ENCODE measurements around the gene WWOX.
A peak's percentile ranks its signal among the peaks of the same experiment; 100 is the strongest.

The WWOX gene

DNA sequence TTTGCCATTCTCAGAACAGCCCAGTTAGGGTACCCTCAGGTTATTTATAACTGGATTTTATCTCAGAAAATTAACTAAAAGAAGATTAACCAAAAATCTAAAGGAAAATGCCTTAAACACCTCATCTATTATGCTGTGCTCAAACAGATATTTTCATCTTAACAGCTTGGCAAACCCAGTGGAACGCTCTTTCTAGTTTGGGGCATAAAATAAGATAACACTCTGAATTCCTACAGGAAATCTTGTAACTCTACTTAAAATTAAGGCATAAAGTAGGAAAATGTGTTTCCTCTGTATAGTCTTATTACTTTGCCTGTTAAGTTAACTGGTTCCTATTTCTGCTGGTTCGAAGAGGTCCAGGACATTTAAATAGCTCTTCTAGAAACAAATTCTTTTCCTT, 777.2 kb downstream of the WWOX start:
- no peak for DNase-seq (ENCODE audit: insufficient read length, low spot score)
- TF ChIP-seq POLR2A (IDR thresholded peaks at IDR 0.05; ENCODE audit: low read depth, low read length) (no peak), TAF1 (IDR thresholded peaks at IDR 0.05; ENCODE audit: low read depth, low read length) (no peak), POLR2AphosphoS5 (IDR thresholded peaks at IDR 0.05; ENCODE audit: low read depth, low read length) (no peak), PAX5 (IDR thresholded peaks at IDR 0.05; ENCODE audit: insufficient read depth, low read length, severe bottlenecking) (no peak), SPI1 (IDR thresholded peaks at IDR 0.05; ENCODE audit: low read depth, low read length) (no peak), POU2F2 (IDR thresholded peaks at IDR 0.05; ENCODE audit: low read depth, low read length) (no peak)
- FAIRE-seq: no peak

DNA sequence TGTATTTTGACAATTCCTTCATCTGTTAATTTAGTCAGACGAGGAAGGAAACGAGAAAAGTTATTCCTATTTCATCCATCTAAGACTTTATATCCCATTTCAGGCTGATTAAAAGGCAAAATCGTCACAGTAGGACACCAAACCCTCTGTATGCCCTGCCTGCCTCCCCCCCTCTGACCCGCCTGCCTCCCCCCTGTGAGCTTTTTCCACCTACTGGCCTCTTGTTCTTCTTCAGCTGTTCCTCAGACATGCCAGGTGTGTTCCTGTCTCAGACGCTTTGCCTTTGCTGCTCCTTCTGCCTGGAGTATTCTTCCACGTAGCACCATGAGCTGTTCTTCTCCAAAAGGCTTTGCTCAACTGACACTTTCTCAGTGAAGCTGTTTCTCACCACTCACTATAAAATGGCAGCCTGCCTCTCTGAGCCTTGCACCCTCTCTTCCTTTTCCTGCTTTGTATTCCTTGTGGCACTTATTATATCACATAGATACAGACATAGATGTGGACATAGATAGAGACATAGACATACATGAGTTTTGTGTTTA, 777.7 kb downstream of the WWOX start:
- no peak for TF ChIP-seq TAF1 (IDR thresholded peaks at IDR 0.05; ENCODE audit: low read depth, low read length)
- no peak for TF ChIP-seq POLR2A (IDR thresholded peaks at IDR 0.05; ENCODE audit: low read depth, low read length)
- TF ChIP-seq PAX5 (IDR thresholded peaks at IDR 0.05; ENCODE audit: insufficient read depth, low read length, severe bottlenecking): no peak
- no peak for TF ChIP-seq SPI1 (IDR thresholded peaks at IDR 0.05; ENCODE audit: low read depth, low read length)
- no peak for TF ChIP-seq POLR2AphosphoS5 (IDR thresholded peaks at IDR 0.05; ENCODE audit: low read depth, low read length)
- no peak for TF ChIP-seq POU2F2 (IDR thresholded peaks at IDR 0.05; ENCODE audit: low read depth, low read length)
- no peak for DNase-seq (ENCODE audit: insufficient read length, low spot score)
- FAIRE-seq: no peak

DNA sequence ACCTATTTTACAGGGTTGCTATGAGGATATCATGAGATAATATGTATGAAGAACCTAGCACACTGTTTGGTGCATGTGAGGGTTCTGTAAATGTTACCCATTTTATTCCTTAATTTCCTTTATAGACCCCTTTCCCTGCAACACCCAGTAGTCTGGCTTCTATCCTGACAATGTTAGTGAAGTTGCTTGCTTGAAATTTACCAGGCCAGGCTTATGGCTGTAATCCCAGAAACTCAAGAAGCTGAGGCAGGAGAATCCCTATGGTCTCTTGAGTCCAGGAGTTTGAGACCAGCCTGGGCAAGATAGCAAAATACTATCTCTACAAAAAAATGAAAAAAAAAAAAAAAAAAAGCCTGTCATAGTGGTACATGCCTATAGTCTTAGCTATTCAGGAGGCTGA, 779.1 kb downstream of the WWOX start:
- FAIRE-seq (no peak), DNase-seq (ENCODE audit: insufficient read length, low spot score) (no peak)
- TF ChIP-seq POLR2AphosphoS5 (IDR thresholded peaks at IDR 0.05; ENCODE audit: low read depth, low read length) (no peak), POU2F2 (IDR thresholded peaks at IDR 0.05; ENCODE audit: low read depth, low read length) (no peak), SPI1 (IDR thresholded peaks at IDR 0.05; ENCODE audit: low read depth, low read length) (no peak), TAF1 (IDR thresholded peaks at IDR 0.05; ENCODE audit: low read depth, low read length) (no peak), POLR2A (IDR thresholded peaks at IDR 0.05; ENCODE audit: low read depth, low read length) (no peak), PAX5 (IDR thresholded peaks at IDR 0.05; ENCODE audit: insufficient read depth, low read length, severe bottlenecking) (no peak)

DNA sequence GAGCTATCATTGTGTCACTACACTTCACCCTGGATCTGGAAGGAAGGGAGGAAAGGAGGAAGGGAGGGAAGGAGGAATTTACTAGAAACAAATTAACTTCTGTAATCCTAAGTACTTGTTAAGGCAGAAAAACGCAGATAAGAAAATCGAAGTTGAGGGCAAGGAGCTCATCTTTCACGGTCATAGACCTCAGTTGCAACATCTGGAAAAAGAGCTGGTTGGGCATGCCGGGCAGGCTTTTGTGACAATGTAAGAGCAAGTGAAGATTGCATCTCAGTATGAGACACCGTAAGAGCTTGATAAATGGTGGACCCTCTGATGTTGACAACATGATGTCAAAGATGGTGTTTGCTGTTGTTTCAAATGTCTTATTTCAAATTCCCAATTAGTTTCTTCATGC, 779.6 kb downstream of the WWOX start:
- no peak for DNase-seq (ENCODE audit: insufficient read length, low spot score)
- TF ChIP-seq SPI1 (IDR thresholded peaks at IDR 0.05; ENCODE audit: low read depth, low read length) (no peak), PAX5 (IDR thresholded peaks at IDR 0.05; ENCODE audit: insufficient read depth, low read length, severe bottlenecking) (no peak), TAF1 (IDR thresholded peaks at IDR 0.05; ENCODE audit: low read depth, low read length) (no peak)
- FAIRE-seq: no peak

DNA sequence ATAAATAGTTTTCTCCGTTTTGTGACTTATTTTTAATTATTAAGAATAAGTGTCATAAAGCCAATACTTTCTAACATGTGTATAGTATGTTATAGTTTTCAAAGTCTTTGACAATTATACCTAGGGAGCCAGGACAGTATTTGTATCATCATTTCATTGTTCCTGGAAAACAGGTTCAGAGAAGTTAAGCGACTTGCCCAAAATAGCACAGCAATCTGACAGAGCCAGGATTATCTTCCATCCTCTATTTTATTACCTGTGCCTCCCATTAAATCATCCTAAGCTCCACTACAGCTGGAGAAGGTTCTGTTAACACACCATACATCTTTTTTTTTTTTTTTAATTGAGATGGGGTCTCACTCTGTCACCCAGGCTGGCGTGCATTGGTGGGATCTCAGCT, 782.7 kb downstream of the WWOX start:
- FAIRE-seq (no peak), DNase-seq (ENCODE audit: insufficient read length, low spot score) (no peak)
- TF ChIP-seq SPI1 (IDR thresholded peaks at IDR 0.05; ENCODE audit: low read depth, low read length): no peak

DNA sequence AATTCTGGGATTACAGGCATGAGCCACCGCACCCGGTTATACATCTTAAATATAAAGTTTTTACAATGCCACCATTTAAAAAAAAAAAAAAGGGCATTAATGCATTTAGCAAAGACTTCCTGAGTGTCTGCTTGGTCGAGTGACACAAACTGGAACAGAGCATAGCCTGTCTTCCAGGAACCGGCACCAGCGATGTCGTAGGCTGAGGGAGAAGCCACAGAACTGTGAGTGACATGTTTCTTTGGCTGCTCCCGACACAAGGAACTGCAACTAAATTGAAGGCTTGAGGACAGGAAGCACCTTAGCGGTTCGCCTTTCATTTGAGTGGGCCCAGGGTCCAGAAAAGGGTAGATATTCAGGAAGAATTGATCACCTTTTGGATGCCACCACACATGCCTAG, 783.3 kb downstream of the WWOX start:
- TF ChIP-seq POLR2A (IDR thresholded peaks at IDR 0.05; ENCODE audit: low read depth, low read length): no peak
- TF ChIP-seq TAF1 (IDR thresholded peaks at IDR 0.05; ENCODE audit: low read depth, low read length): no peak
- TF ChIP-seq SPI1 (IDR thresholded peaks at IDR 0.05; ENCODE audit: low read depth, low read length): no peak
- no peak for TF ChIP-seq PAX5 (IDR thresholded peaks at IDR 0.05; ENCODE audit: insufficient read depth, low read length, severe bottlenecking)
- no peak for FAIRE-seq
- no peak for DNase-seq (ENCODE audit: insufficient read length, low spot score)

DNA sequence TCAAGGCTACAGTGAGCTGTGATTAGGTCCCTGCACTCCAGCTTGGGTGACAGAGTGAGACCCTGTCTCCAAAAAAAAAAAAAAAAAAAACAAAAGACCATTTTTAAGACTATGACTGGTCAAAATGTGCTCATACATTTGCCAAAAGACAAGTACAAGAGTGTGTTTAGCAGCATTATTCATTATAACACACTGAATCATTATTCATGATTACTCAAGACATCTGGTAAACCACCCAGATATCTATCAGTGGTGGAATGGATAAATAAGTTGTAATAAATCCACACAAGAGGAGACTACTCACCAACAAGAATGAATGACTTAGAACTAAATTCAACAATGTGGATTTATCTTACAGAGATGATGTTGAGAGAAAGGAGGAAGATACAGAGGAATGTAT, 784.8 kb downstream of the WWOX start:
- no peak for FAIRE-seq
- no peak for DNase-seq (ENCODE audit: insufficient read length, low spot score)
- TF ChIP-seq PAX5 (IDR thresholded peaks at IDR 0.05; ENCODE audit: insufficient read depth, low read length, severe bottlenecking): no peak
- TF ChIP-seq POLR2AphosphoS5 (IDR thresholded peaks at IDR 0.05; ENCODE audit: low read depth, low read length): no peak

DNA sequence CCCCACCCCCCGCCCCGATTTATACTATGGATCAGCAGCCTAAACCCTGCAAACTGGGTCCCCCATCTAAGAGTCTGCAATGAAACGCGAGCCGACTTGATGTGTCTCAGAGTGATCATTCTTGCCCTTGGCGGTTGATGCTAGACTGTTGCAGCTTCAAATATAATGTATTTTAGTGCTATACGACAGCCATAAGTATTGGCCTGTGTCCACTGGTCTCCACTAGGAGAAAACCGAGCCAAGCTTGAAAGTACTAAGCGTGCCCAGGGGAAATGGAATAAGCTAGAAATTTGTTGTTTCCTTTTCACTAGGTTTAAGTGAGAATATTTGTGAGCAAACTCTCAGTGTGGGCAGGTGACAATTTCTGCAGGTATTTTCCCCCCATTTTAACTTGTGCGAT, 789.9 kb downstream of the WWOX start:
- TF ChIP-seq PAX5 (IDR thresholded peaks at IDR 0.05; ENCODE audit: insufficient read depth, low read length, severe bottlenecking): no peak
- TF ChIP-seq POLR2A (IDR thresholded peaks at IDR 0.05; ENCODE audit: low read depth, low read length): no peak
- TF ChIP-seq POU2F2 (IDR thresholded peaks at IDR 0.05; ENCODE audit: low read depth, low read length): no peak
- TF ChIP-seq TAF1 (IDR thresholded peaks at IDR 0.05; ENCODE audit: low read depth, low read length): no peak
- TF ChIP-seq SPI1 (IDR thresholded peaks at IDR 0.05; ENCODE audit: low read depth, low read length): no peak
- TF ChIP-seq POLR2AphosphoS5 (IDR thresholded peaks at IDR 0.05; ENCODE audit: low read depth, low read length): no peak
- no peak for DNase-seq (ENCODE audit: insufficient read length, low spot score)
- FAIRE-seq: no peak

DNA sequence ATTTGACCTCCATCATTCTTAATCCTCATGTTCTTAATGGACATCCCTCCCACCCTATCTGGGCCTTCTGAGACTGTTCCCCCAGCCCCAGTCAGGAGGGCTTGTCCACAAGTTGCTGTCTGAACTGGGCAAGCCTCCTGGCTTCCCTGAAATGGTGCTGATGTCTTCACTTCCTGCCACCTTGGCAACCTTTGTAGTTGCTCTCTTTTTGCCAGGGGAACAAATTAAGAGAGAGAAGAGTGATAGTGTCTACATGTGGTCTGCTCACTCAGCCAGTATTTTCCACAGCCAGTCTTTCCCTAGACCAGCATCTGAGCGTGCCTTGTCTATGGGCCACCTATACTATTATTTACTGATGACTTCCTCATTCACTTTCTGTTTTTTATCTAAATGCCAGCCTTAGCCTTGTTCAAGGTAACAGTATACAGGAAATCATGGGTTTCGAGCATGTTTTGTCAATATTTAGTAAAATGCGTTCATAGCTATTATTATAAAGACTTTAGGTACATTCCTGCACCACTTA, 791.0 kb downstream of the WWOX start:
- no peak for TF ChIP-seq PAX5 (IDR thresholded peaks at IDR 0.05; ENCODE audit: insufficient read depth, low read length, severe bottlenecking)
- TF ChIP-seq POLR2AphosphoS5 (IDR thresholded peaks at IDR 0.05; ENCODE audit: low read depth, low read length): no peak
- TF ChIP-seq TAF1 (IDR thresholded peaks at IDR 0.05; ENCODE audit: low read depth, low read length): no peak
- no peak for TF ChIP-seq SPI1 (IDR thresholded peaks at IDR 0.05; ENCODE audit: low read depth, low read length)
- no peak for TF ChIP-seq POLR2A (IDR thresholded peaks at IDR 0.05; ENCODE audit: low read depth, low read length)
- no peak for TF ChIP-seq POU2F2 (IDR thresholded peaks at IDR 0.05; ENCODE audit: low read depth, low read length)
- FAIRE-seq (no peak), DNase-seq (ENCODE audit: insufficient read length, low spot score) (no peak)

DNA sequence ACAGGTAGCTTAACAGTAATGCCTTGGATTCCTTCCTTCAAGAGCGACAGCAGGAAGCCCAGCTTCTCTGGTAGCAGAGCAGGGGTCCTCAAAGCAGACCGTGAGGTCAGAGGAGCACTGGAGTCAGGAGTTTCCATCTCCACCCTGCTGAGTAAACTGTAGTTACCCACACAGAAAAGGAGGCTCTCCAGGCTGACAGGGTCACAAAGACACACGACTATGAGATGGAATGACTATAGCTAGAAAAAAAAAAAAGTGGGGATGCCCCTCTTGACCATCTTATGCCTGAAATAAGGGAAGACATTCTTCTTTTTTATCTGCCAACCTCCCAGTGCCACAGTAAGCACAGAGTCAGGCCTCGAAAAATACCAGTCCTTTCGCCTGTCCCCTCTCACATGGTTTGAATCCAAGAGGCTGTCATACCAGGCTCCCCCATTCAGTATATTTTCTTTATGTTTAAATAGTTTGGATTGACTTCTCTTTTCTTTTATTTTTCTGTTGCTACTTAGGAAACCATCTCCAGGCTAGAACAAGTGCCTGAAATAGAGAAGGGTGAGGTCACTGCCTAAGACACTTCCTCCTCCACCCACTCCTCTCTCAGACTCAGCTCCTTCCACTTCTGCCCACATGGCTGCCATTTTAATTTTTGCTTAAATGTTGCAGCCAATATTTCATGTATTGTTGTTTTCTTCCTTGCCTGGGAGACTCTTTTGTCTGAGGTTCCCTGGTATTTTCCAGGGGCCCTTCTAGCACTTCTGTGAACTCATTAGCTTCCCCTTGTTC, 793.7 kb downstream of the WWOX start:
- FAIRE-seq (no peak), DNase-seq (ENCODE audit: insufficient read length, low spot score) (peak; percentile 9)
- TF ChIP-seq SPI1 (IDR thresholded peaks at IDR 0.05; ENCODE audit: low read depth, low read length) (peak; percentile 55), TAF1 (IDR thresholded peaks at IDR 0.05; ENCODE audit: low read depth, low read length) (no peak)

Data from GM12891 (cell line).